ENCODE measurements around the gene GGACT.

DNA sequence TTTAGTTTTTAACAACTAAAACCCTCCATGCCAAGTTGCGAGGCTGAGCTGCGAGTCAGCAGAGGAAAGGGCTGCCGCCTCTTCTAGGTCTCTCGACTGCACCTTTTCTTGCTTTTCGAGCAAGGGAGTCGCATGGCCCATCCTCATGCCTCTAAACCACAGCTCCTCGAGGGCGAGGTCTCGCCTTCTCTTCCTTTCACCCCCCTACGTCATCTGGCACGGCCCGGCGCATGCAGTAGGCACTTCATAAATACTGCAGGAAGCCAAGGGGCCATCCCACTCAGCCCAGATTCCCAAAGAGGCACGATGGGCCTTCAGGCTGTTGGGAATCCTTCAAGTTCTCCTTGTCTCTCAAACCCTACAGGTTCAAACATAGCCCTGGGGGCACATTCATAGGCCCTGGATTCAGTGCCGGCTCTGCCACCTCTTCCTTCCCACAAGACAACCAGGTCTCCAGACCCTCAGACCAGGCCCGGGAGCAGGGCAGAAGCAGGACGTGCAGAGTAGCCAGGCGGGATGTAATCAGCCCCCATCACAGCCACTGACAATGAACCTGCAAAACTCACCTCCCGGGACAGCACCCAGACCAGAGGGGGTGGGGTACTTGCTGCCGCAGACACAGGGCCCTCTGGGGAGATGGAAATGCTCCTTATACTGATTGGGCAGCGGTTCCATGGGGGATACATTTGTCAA is 41.7 kb downstream of the GGACT start:
- TF ChIP-seq NRF1 (IDR thresholded peaks at IDR 0.05; ENCODE audit: low read depth, low read length) (no peak), EZH2 (IDR thresholded peaks at IDR 0.05; ENCODE audit: low read depth, low read length, severe bottlenecking) (no peak)
- TF ChIP-seq, protein P1, sequence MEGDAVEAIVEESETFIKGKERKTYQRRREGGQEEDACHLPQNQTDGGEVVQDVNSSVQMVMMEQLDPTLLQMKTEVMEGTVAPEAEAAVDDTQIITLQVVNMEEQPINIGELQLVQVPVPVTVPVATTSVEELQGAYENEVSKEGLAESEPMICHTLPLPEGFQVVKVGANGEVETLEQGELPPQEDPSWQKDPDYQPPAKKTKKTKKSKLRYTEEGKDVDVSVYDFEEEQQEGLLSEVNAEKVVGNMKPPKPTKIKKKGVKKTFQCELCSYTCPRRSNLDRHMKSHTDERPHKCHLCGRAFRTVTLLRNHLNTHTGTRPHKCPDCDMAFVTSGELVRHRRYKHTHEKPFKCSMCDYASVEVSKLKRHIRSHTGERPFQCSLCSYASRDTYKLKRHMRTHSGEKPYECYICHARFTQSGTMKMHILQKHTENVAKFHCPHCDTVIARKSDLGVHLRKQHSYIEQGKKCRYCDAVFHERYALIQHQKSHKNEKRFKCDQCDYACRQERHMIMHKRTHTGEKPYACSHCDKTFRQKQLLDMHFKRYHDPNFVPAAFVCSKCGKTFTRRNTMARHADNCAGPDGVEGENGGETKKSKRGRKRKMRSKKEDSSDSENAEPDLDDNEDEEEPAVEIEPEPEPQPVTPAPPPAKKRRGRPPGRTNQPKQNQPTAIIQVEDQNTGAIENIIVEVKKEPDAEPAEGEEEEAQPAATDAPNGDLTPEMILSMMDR (IDR thresholded peaks at IDR 0.05; ENCODE audit: control extremely low read depth in 1 of 3, insufficient read depth in 1 of 3, low read depth in 1 of 3, low read length in 3 of 3): no peak

Data from H1 (cell line).